HG03469 (cell line): ENCODE measurements around the gene IFNGR2.
"Not testable (repeated sequence)": the region's sequence is repeated elsewhere in the genome, so short reads cannot be mapped to it uniquely, and the experiment has no call there.

Experiments
- ATAC-seq: cut with Tn5 transposase; IDR thresholded peaks from one replicate; pipeline ENCODE4 v1.9.1; 2021; ENCODE audit warnings: mild to moderate bottlenecking, moderate library complexity, moderate number of reproducible peaks; ENCODE audit not compliant: unreplicated experiment

IFNGR2 gene

GRCh38 chr21:33375101-33375644, 28.0 kb upstream of the IFNGR2 start:
- ATAC-seq: no peak

DNA sequence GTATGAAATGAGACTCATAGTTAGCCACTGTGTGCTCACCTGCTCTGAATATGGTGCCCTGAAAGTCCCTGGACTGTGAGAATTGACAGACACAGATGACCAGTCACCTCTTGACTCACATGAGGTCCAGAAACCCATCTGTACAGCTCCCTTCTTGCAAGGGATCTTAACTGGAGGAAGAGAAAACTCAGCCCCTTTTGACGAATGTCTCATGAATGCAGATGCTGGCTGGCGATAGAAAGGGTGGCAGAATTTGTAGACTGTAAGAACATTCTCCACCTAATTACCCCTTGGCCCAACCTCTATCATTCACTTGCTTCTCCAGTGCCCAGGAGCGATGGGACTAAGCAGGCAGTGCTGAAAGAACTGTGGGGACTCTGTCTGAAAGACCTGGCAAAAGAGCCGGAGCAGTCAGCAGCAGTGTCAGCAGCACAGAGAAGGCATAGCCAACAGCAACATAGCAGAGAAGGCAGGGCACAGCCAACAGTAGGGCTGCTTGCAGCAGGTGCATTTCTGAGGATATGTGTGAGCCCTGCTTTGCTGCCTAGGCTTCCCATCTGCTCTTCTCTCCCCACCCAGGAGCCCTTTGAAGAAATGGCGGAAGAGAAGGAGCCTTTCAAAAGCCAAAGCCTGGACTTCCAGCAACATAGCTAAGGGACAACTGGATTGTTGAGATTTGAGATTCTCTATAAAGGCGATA, 25.8 kb upstream of the IFNGR2 start:
- ATAC-seq: no peak

- ATAC-seq: no peak
Observed at GRCh38 chr21:33378081-33378480, 25.1 kb upstream of the IFNGR2 start.

GRCh38 chr21:33379934-33380333, 23.3 kb upstream of the IFNGR2 start:
- ATAC-seq: not testable (repeated sequence)

DNA sequence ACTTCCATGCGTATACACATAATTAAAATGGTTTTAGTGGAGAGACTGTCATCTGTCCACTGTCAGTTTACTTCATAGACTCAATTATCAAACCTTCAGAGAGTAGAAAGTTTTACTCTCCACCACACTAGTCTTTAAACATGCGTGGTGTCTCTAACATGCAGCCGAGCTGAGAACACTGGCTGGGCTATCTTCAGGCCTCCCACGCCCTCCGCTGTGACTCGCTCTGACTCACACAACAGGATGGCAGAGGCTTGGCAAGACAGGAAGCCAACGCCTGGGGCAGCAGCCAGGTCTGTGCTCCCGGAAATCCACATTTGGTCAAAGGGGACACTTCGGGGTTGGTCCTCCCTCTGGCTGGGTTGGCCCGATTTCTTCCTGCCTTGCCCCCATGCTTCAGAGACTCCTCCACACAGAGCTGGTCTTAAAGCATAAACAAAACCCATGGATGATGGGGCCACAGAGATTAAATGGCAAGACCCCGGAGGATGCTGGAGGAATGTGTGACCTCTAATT, 22.7 kb upstream of the IFNGR2 start:
- ATAC-seq: peak; percentile 49

DNA sequence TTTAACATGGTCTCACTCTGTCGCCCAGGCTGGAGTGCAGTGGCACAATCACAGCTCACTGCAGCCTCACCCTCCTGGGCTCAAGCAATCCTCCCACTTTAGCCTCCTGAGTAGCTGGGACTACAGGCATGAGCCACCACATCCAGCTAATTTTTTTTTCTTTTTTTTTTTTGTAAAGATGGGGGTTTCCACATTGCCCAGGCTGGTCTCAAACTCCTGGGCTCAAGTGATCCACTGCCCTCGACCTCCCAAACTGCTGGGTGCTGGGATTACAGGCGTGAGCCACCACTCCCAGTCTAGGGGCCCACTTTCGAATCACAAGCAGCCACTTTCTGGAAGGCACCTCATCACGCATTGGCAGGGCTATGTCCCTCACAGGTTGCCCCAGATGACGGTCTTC, 21.8 kb upstream of the IFNGR2 start:
- not testable (repeated sequence) for ATAC-seq

GRCh38 chr21:33383056-33383888, 19.9 kb upstream of the IFNGR2 start:
- ATAC-seq: peak; percentile 65

GRCh38 chr21:33384841-33385331, 18.3 kb upstream of the IFNGR2 start:
- ATAC-seq: no peak

DNA sequence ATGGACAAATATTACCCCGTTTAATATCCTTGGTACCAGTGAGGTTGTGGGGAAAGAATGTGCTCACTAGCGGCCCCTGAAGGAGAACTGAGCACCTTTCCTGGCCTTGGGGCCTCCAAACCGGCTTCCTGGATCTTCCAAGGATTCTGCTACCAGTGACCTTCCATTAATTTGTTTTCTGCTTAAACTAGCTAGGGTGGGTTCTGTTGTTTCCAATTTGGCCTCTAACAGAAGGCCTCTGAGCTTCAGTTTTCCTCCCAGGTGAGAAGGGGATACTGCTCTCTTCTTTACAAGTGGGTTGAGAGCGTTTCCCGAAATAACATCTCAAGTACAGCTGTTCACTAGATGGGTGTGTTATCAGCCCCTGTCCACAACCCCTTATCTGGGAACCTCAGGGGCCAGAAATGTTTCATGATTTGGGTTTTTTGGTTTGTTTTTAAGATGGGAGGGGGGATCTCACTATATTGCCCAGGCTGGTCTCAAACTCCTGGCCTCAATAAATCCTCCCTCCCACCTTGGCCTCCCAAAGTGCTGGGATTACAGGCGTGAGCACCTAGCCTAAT, 16.9 kb upstream of the IFNGR2 start:
- ATAC-seq: no peak

GRCh38 chr21:33387294-33387693, 15.9 kb upstream of the IFNGR2 start:
- no peak for ATAC-seq

GRCh38 chr21:33388188-33388587, 15.0 kb upstream of the IFNGR2 start:
- ATAC-seq: no peak

DNA sequence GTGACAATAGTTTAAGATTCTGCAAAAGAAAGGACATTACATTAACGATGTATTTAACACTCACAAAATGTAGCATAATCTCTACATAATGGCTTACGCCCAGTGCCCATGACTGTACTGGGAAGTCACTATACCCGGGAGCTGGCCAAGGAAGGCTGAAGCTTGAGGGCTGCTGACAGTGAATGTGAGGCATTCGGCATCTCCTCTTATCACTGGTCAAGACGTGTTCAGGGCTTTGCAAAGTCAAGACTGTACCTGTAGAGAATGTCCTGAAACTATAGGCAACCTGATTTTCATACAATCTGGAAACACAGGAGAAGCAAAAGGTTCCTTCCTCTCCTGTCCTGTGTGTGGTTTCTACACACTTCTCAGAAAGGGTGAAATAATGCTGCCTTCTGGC, 12.7 kb upstream of the IFNGR2 start:
- ATAC-seq: no peak

DNA sequence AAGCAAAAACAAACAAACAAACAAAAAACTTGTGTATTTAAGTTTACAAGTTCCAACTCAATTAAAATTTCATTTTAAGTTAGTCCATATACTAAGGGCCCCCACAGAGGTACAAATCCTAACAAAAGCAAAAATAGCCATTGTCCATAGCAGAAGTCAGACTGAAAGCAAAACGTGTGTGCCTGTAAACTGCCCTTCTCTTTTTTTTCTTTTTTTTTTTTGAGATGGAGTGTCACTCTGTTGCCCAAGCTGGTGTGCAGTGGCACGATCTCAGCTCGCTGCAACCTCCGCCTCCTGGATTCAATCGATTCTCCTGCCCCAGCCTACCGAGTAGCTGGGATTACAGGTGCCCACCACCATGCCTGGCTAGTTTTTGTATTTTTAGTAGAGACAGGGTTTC, 11.6 kb upstream of the IFNGR2 start:
- no peak for ATAC-seq

DNA sequence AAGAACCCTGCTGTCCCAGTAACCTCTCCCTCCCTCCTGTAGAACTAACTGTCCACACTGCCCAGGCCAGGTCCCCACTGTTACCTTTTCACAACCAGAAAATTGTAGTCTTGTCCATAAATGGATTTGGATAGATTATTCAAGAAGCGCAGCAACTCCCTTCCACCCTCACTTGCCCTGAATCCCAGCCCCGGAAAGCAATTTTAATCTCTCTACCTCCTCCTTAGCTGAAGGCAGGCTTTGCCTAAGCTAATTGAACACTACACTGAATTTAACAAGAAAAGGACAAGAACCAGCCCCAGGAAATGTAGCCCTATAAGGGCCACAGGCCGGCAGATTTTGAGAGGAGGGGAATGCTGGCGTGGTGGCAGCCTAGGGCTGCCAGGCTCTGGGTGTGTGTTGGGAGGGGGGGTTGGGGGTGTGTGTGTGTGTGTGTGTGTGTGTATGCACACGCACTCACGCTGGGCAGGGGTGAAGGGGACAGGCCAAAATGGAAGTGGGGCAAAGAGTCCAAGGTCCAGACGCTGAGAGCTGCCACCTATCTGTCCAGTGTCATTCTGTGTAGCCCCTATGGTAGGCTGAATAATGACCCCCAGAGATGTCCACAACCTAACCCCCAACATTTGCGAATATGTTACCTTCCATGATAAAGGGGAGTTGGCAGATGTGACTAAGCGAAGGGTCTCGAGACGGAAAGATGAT, 10.8 kb upstream of the IFNGR2 start:
- no peak for ATAC-seq

DNA sequence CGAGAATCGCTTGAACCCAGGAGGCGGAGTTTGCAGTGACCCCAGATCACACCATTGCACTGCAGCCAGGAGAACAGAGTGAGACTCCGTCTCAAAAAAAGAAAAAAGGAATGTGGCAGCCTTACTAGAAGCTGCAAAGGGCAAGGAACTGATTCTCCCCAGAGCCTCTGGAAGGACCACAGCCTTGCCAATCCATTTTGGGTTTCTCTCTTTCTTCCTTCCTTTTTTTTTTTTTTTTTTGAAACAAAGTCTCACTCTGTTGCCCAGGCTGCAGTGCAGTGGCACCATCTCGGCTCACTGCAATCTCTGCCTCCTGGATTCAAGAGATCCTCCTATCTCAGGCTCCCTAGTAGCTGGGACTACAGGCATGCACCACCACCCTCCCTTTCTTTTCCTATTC, 9.9 kb upstream of the IFNGR2 start:
- ATAC-seq: no peak

DNA sequence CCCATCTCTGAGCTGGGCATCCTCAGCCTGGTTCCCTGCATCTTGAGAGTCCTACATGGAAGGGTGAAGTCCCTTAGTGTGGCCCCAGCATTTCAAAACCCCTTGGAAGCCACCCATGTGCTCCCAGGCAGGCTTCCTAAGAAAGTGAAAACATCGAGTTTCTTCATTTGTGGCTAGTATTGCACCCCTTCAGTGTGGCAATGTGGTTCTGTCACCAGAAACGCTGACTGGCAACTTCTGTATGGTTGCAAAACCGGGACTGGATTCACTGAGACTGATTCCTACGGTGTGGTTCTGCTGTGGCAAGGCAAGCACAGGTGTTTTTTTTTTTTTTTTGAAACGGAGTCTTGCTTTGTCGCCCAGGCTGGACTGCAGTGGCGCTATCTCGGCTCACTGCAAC, 9.0 kb upstream of the IFNGR2 start:
- no peak for ATAC-seq

GRCh38 chr21:33395891-33396331, 7.3 kb upstream of the IFNGR2 start:
- no peak for ATAC-seq

DNA sequence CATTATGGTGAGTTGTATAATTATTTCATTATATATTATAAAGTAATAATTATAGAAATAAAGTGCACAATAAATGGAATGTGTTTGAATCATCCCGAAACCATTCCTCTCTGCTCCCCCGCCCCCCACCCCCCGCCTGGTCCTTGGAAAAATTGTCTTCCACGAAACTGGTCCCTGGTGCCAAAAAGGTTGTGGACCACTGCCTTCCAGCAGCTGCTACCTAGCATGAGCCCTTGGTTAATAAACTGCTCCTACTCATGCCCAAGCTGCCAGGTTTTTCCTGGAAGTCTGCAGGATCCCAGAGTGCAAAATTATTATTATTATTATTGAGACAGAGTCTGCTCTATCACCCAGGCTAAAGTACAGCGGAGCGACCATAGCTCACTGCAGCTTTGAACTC, 6.8 kb upstream of the IFNGR2 start:
- ATAC-seq: no peak

DNA sequence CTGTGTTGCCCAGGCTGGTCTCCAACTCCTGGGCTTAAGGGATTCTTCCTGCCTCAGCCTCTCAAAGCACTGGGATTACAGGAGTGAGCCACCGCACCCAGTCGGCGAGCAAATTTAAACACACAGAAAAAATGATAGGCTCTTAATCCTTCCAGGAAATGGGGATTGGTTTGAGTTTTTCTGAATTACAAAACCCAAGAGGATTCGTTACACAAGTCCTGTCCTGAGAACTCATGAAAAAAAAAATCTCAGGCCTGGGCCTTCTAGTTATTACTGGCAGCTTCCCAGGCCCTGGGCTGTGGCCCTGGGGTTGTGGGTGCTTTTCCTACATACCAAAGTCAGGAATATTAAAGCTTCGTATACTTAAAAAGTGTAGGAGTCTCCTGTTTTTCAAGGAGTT, 6.3 kb upstream of the IFNGR2 start:
- no peak for ATAC-seq

- no peak for ATAC-seq
Observed at GRCh38 chr21:33397717-33398116, 5.5 kb upstream of the IFNGR2 start.

GRCh38 chr21:33398361-33398760, 4.9 kb upstream of the IFNGR2 start:
- ATAC-seq: no peak
